ENCODE data around the gene LARP4B. TPM values are rescaled to one million over a fixed set of nuclear protein-coding genes. Genes with fewer than 3 reads are reported as not detected.

The LARP4B gene
- total RNA-seq, 1 donor from 2014 or later, result 30.8 TPM

DNA sequence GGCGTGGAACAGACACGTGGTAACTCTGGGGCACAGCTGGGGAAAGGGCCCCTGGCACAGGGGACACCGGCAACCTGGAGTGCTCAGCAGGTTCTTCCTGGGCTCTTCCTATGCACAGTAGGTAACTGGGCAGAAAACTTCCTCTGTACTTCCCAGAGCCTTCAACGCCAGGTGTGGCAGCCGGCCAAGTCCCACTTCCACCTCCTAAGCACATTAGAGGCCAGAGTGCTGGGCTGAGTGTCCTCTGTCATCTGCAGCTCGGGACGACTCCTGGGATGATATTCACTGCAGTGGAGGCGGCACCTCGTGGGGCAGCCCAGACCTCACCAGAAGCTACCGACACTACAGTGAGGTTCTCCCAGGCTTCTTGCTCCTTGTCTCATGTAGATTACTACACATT lies 114.5 kb downstream of the LARP4B start:
- peaks cover 64 to 77% (median 67%) of the 10 kb centered on the region in 3 donors for H3K36me3 ChIP-seq (ENCODE audit: control insufficient read depth in 3 of 3, insufficient read depth in 3 of 3, low read length in 3 of 3)
- H3K4me3 ChIP-seq (ENCODE audit: low read length in 3 of 3), result no peak overlapping the region
- peaks cover 12 to 13% (median 13%) of the 10 kb centered on the region in 3 donors for H3K4me1 ChIP-seq (ENCODE audit: control insufficient read depth in 3 of 3, insufficient read depth in 3 of 3, low read length in 3 of 3)
- no peaks in the 10 kb centered on the region for H3K9me3 ChIP-seq (ENCODE audit: control insufficient read depth in 3 of 3, low read length in 3 of 3)
- no peak overlapping the region for H3K27ac ChIP-seq (ENCODE audit: low read depth, low read length)
- no peak overlapping the region for H3K9ac ChIP-seq (ENCODE audit: low read depth in 1 of 3, low read length in 3 of 3)
- no peaks in the 10 kb centered on the region for H3K27me3 ChIP-seq (ENCODE audit: control insufficient read depth in 3 of 3, insufficient read depth in 3 of 3, low read length in 3 of 3)

DNA sequence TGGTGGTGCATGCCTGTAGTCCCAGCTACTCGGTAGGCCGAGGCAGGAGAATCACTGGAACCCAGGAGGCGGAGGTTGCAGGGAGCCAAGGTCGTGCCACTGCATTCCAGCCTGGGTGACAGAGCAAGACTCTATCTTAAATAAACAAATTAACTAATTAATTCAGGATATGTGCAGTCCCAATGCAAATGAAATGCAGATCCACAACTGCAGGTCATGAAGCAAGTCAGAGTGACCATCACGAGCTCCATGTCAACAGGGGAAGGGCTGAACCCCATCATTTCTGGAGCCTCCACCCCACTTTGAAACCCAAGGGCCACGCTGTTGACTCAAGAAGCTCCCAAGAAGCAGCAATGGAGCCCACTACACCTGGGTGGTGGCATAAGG lies 115.4 kb downstream of the LARP4B start:
- Histone ChIP-seq H3K4me1 (ENCODE audit: control insufficient read depth in 3 of 3, insufficient read depth in 3 of 3, low read length in 3 of 3) (peaks cover 12 to 13% (median 13%) of the 10 kb centered on the region in 3 donors), H3K9me3 (ENCODE audit: control insufficient read depth in 3 of 3, low read length in 3 of 3) (no peaks in the 10 kb centered on the region), H3K9ac (ENCODE audit: low read depth in 1 of 3, low read length in 3 of 3) (no peak overlapping the region), H3K27me3 (ENCODE audit: control insufficient read depth in 3 of 3, insufficient read depth in 3 of 3, low read length in 3 of 3) (no peaks in the 10 kb centered on the region), H3K27ac (ENCODE audit: low read depth, low read length) (no peak overlapping the region), H3K4me3 (ENCODE audit: low read length in 3 of 3) (no peak overlapping the region), H3K36me3 (ENCODE audit: control insufficient read depth in 3 of 3, insufficient read depth in 3 of 3, low read length in 3 of 3) (peaks cover 65 to 77% (median 70%) of the 10 kb centered on the region in 3 donors)

DNA sequence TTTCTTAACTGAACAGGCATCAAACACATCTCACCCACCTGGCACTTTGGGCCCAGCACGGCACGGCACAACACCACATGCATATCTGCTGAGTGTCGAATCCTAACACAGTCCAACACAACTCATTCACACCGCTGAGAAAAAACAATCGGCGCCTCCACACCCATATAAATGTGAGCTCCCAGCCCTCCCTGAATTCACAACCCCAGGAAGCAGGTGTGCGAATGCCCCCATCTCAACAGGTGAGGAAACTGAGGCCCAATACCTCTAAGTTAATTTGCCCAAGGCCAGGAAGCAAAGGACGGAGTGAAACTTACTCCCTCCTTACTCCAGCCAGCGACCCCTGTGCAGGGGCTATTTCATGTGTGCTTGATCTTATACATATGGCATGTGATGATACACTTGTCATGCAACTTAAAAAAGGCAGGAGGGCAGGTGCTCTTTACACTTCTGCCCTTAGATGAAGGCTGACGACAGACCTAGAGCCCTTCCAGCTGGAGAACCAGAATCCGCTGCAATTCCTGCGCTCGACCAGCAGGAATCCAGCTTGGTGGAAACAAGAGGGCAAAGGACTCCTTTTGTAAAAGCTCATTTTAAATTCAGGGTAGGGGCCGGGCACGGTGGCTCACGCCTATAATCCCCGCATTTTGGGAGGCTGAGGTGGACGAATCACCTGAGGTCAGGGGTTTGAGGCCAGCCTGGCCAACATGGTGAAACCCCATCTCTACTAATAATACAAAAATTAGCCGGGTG lies 116.0 kb downstream of the LARP4B start:
- H3K4me3 ChIP-seq (ENCODE audit: low read length in 3 of 3), result no peak overlapping the region
- no peak overlapping the region for H3K9ac ChIP-seq (ENCODE audit: low read depth in 1 of 3, low read length in 3 of 3)
- peaks cover 65 to 73% (median 66%) of the 10 kb centered on the region in 3 donors for H3K36me3 ChIP-seq (ENCODE audit: control insufficient read depth in 3 of 3, insufficient read depth in 3 of 3, low read length in 3 of 3)
- no peak overlapping the region for H3K27ac ChIP-seq (ENCODE audit: low read depth, low read length)
- no peaks in the 10 kb centered on the region for H3K9me3 ChIP-seq (ENCODE audit: control insufficient read depth in 3 of 3, low read length in 3 of 3)
- H3K4me1 ChIP-seq (ENCODE audit: control insufficient read depth in 3 of 3, insufficient read depth in 3 of 3, low read length in 3 of 3), result peaks cover 12 to 13% (median 13%) of the 10 kb centered on the region in 3 donors
- H3K27me3 ChIP-seq (ENCODE audit: control insufficient read depth in 3 of 3, insufficient read depth in 3 of 3, low read length in 3 of 3), result no peaks in the 10 kb centered on the region

DNA sequence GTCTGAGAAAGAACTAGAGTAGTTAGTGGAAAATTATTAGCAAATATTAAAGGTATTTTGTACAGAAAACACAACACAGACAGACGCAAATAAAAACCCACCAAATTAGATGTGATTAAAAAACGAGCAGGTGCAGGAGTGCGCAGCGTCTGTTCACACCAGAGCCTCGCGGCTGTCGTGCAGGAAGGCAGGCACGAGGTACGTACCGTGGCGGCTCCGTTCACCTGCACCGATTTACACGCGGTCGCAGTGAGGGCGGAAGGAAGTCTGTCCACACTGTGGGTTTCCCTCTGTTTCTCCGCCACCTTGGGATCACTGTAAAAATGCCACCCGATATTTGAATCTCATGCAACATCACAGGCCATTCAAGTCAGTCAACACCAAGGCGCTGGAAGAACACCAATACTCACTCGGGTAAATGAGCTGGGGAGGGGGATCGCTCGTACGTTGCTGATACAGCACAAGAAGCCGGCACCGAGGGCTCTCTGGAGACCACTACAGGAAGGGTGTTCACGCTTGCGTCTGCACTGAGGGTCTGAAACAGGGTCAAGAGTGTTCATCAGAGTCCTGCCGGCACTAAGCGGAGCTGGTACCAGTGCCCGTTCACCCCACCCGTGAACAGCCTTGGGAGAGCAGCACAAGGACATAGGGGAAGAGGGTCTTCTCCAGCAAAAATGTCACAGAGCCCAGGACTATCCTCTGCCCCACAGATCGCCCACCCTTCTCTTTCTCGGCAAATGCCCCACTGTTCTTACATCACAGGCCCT lies 116.8 kb downstream of the LARP4B start:
- Histone ChIP-seq H3K36me3 (ENCODE audit: control insufficient read depth in 3 of 3, insufficient read depth in 3 of 3, low read length in 3 of 3) (peaks cover 58 to 73% (median 61%) of the 10 kb centered on the region in 3 donors), H3K9ac (ENCODE audit: low read depth in 1 of 3, low read length in 3 of 3) (no peak overlapping the region), H3K27ac (ENCODE audit: low read depth, low read length) (no peak overlapping the region), H3K27me3 (ENCODE audit: control insufficient read depth in 3 of 3, insufficient read depth in 3 of 3, low read length in 3 of 3) (no peaks in the 10 kb centered on the region), H3K4me3 (ENCODE audit: low read length in 3 of 3) (no peak overlapping the region), H3K9me3 (ENCODE audit: control insufficient read depth in 3 of 3, low read length in 3 of 3) (no peaks in the 10 kb centered on the region), H3K4me1 (ENCODE audit: control insufficient read depth in 3 of 3, insufficient read depth in 3 of 3, low read length in 3 of 3) (peaks cover 12 to 13% (median 13%) of the 10 kb centered on the region in 3 donors)

DNA sequence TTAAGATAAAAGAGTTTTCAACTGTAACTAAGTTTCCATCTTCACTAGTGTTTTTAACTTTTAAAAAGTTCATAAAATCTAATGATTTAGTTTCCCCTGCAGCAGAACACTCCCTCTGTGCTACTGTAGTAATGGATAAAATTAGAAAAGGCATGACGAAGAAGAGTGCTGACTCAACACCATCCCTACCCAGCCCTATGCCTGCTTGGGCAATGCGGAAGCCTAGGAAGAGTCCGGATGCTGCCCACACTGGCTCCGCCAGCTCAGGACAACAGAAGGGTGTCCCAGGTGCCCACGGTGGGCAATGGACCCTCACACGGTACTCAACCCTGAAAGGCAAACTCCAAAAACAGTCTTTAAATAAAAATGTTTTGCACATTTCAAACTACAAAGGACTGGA lies 118.2 kb downstream of the LARP4B start:
- Histone ChIP-seq H3K27me3 (ENCODE audit: control insufficient read depth in 3 of 3, insufficient read depth in 3 of 3, low read length in 3 of 3) (no peaks in the 10 kb centered on the region), H3K27ac (ENCODE audit: low read depth, low read length) (peak overlapping the region; percentile 69), H3K9me3 (ENCODE audit: control insufficient read depth in 3 of 3, low read length in 3 of 3) (no peaks in the 10 kb centered on the region), H3K4me3 (ENCODE audit: low read length in 3 of 3) (no peak overlapping the region), H3K36me3 (ENCODE audit: control insufficient read depth in 3 of 3, insufficient read depth in 3 of 3, low read length in 3 of 3) (peaks cover 57 to 71% (median 58%) of the 10 kb centered on the region in 3 donors), H3K4me1 (ENCODE audit: control insufficient read depth in 3 of 3, insufficient read depth in 3 of 3, low read length in 3 of 3) (peaks cover 0 to 6% (median 6%) of the 10 kb centered on the region in 3 donors), H3K9ac (ENCODE audit: low read depth in 1 of 3, low read length in 3 of 3) (peak overlapping the region in 1 of 3 donors; percentile 27)

DNA sequence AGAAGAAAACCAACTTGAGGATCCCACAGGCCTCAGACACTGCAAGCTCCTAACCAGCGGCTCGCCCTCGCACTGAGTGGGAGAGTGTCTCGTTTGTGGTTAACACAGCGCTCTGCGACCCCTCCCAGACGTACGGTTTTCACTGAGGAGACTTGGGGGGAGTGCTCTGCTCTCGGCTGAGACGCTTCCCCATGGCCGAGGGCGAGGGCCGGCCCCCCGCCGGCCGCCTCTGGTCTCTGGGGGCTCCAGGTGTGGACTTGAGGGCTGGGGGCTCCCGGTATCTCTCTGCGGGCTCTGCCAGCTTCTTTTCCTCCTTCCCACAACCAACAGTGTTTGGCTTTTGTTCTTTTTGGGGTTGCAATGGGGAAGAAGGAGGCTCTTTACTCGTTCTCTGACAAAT lies 118.7 kb downstream of the LARP4B start:
- peak overlapping the region; percentile 69 for H3K27ac ChIP-seq (ENCODE audit: low read depth, low read length)
- peaks cover 0 to 6% (median 2%) of the 10 kb centered on the region in 3 donors for H3K4me1 ChIP-seq (ENCODE audit: control insufficient read depth in 3 of 3, insufficient read depth in 3 of 3, low read length in 3 of 3)
- H3K4me3 ChIP-seq (ENCODE audit: low read length in 3 of 3), result no peak overlapping the region
- peaks cover 54 to 73% (median 61%) of the 10 kb centered on the region in 3 donors for H3K36me3 ChIP-seq (ENCODE audit: control insufficient read depth in 3 of 3, insufficient read depth in 3 of 3, low read length in 3 of 3)
- no peak overlapping the region for H3K9ac ChIP-seq (ENCODE audit: low read depth in 1 of 3, low read length in 3 of 3)
- H3K27me3 ChIP-seq (ENCODE audit: control insufficient read depth in 3 of 3, insufficient read depth in 3 of 3, low read length in 3 of 3), result no peaks in the 10 kb centered on the region
- H3K9me3 ChIP-seq (ENCODE audit: control insufficient read depth in 3 of 3, low read length in 3 of 3), result no peaks in the 10 kb centered on the region

DNA sequence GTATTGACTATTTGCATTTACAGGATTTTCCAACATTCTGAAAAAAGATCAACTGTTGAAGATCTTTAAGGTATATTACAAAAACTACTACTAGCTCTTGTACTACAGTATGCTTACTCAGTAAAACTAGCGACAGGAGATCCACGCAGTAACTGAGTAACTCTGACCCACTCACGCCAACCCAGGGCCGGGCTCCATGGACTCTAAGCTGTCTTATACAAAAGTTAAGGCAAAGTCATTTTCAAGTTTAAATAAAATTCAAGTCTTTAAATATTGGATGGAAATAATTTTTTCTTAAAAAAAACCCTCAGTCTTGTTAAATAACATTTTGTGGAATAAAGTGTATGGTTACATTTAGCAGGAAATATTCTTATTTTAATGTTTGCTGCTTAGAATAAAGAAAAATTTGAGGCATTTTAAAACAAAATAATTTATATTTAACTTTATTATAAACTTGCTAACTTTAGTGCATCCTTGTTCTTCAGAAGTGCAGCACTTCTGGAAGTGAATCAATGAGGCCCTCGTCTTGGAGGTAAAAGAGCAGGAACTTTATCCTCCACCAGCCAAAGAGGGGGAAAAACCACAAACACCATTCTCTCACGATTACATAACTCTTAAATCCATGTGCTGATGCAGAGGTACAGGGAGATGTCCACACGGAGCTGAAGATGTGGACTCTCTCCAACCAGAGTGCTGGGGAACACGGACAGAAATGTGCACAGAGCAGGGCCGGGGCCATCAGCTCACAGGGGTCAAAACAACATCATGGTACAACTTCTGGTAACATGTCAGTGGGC lies 119.9 kb downstream of the LARP4B start:
- Histone ChIP-seq H3K36me3 (ENCODE audit: control insufficient read depth in 3 of 3, insufficient read depth in 3 of 3, low read length in 3 of 3) (peaks cover 53 to 73% (median 58%) of the 10 kb centered on the region in 3 donors), H3K4me1 (ENCODE audit: control insufficient read depth in 3 of 3, insufficient read depth in 3 of 3, low read length in 3 of 3) (peaks cover 2 to 6% (median 3%) of the 10 kb centered on the region in 3 donors), H3K27me3 (ENCODE audit: control insufficient read depth in 3 of 3, insufficient read depth in 3 of 3, low read length in 3 of 3) (no peaks in the 10 kb centered on the region), H3K9me3 (ENCODE audit: control insufficient read depth in 3 of 3, low read length in 3 of 3) (no peaks in the 10 kb centered on the region), H3K27ac (ENCODE audit: low read depth, low read length) (no peak overlapping the region), H3K9ac (ENCODE audit: low read depth in 1 of 3, low read length in 3 of 3) (no peak overlapping the region), H3K4me3 (ENCODE audit: low read length in 3 of 3) (no peak overlapping the region)

DNA sequence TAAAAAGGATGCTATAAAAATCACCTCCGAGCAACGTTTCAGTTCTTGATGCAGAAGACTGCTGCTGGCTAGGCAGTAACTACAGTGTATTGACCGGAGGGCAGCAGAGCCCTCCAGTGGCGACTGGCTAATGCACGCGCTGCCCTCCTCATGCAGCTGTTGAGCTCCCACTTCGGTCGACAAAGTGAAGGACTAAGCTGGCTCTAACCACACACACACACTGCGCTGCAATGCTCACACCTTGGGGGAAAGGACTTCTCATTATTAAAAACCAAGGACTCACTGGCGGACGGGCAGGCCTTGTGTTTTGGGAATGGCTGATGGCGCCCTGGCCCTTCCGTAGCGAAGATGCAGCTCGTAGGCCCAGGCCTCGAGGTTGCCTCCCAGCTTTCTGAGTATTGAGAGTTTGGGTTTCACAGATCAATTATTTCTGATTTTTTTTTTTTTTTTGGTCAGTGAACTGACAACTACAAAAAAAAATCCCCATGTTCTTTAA lies 121.1 kb downstream of the LARP4B start:
- Histone ChIP-seq H3K36me3 (ENCODE audit: control insufficient read depth in 3 of 3, insufficient read depth in 3 of 3, low read length in 3 of 3) (peaks cover 44 to 65% (median 55%) of the 10 kb centered on the region in 3 donors), H3K9me3 (ENCODE audit: control insufficient read depth in 3 of 3, low read length in 3 of 3) (no peaks in the 10 kb centered on the region), H3K4me3 (ENCODE audit: low read length in 3 of 3) (no peak overlapping the region), H3K27me3 (ENCODE audit: control insufficient read depth in 3 of 3, insufficient read depth in 3 of 3, low read length in 3 of 3) (no peaks in the 10 kb centered on the region), H3K27ac (ENCODE audit: low read depth, low read length) (peak overlapping the region; percentile 38), H3K9ac (ENCODE audit: low read depth in 1 of 3, low read length in 3 of 3) (no peak overlapping the region), H3K4me1 (ENCODE audit: control insufficient read depth in 3 of 3, insufficient read depth in 3 of 3, low read length in 3 of 3) (peaks cover 6 to 13% (median 7%) of the 10 kb centered on the region in 3 donors)

DNA sequence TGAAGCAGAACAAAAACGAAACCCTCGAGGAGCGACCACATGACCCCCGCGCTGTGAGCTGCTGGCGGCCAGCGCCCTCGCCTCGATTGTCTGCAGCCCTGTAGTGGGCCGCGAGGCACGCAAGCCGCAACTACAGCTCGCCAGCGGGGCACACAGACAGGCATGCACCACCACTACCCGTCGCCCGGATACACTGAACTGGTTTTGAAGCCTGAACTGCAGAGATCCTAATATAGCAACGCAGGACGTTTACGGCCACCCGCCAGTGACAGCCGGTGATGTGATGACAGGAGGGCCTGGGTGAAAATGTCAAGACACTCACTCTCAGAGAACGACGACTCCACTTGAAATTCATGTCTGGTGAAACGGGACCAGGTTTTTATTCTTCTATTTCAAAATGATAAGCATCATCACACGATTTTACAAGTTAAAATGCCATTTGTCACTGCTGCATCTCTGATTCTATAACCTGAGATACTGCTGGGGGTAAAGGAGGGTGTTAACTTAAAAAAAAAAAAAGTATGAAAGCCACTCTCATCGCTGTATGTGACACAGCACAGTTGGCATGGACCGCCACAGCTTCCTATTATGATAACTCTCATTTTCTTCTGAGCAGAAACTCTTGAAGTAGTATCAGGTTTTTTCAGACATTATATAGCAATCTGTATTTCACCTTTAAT lies 121.7 kb downstream of the LARP4B start:
- Histone ChIP-seq H3K9me3 (ENCODE audit: control insufficient read depth in 3 of 3, low read length in 3 of 3) (no peaks in the 10 kb centered on the region), H3K4me1 (ENCODE audit: control insufficient read depth in 3 of 3, insufficient read depth in 3 of 3, low read length in 3 of 3) (peaks cover 6 to 13% (median 8%) of the 10 kb centered on the region in 3 donors), H3K4me3 (ENCODE audit: low read length in 3 of 3) (no peak overlapping the region), H3K27ac (ENCODE audit: low read depth, low read length) (peak overlapping the region; percentile 38), H3K9ac (ENCODE audit: low read depth in 1 of 3, low read length in 3 of 3) (no peak overlapping the region), H3K27me3 (ENCODE audit: control insufficient read depth in 3 of 3, insufficient read depth in 3 of 3, low read length in 3 of 3) (no peaks in the 10 kb centered on the region), H3K36me3 (ENCODE audit: control insufficient read depth in 3 of 3, insufficient read depth in 3 of 3, low read length in 3 of 3) (peaks cover 39 to 59% (median 49%) of the 10 kb centered on the region in 3 donors)

All from skeletal muscle tissue (tissue), 4 donors.